ENCODE data around the gene SPARC. TPM values are rescaled to one million over a fixed set of nuclear protein-coding genes. Genes with fewer than 3 reads are reported as not detected.
A peak's percentile ranks its signal among the peaks of the same experiment; 100 is the strongest.

Gene SPARC
- total RNA-seq, 1 experiment from 2014 or later, result 3,811 TPM

DNA sequence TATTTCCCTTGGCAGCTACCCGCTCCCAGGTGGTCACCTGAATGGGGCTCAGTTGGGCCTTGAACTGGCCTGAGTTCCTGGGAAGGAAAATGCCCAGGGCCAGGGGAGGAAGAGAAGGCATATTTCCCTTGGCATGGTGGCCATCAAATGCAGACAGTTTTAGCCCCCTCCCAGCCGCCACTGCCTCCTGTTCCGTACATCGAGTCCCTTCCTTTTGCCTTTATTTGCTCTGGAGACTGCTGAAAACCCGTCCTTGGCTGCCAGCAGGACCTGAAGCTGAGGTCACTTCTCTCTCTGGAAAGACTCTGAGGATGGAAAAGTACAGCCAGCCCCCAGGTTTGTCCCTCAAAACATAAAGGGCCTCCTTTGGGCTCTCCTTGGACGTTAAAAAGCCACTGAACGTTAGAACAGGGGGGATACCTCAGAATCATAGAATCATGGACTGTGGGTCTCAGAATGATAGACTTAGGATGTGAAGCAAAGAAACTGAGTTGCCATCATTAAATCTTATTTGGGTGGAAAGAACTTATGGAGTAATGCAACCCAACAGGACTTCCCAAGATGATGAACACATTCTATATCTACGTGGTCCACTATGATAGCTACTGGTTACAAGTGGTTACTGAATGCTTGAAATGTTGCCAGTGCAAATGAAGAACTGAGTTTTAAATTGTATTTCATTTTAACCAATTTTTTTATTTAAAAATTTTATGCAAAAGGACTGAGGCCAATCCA, 7.1 kb downstream of the SPARC start:
- DNase-seq (ENCODE audit: low spot score), result no peak

DNA sequence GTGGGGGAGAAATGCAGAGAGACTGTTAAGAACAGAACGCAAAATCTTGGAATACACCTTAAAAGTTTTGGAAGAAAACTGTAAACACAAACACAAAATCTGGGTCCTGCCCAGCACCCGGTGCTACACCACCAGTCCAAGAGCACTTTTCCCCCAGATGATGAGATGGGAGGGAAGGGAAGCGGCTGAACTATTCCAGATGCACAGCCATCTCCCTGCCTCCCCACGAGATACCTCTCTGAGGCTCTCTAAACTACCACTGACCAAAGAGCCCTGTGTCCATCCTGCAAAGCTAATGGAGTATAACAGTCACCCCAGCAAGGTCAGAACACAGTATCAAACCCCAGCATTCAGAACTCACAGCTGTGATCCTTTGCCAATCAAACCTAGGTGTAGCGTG, 8.0 kb downstream of the SPARC start:
- DNase-seq (ENCODE audit: low spot score), result peak; percentile 50

DNA sequence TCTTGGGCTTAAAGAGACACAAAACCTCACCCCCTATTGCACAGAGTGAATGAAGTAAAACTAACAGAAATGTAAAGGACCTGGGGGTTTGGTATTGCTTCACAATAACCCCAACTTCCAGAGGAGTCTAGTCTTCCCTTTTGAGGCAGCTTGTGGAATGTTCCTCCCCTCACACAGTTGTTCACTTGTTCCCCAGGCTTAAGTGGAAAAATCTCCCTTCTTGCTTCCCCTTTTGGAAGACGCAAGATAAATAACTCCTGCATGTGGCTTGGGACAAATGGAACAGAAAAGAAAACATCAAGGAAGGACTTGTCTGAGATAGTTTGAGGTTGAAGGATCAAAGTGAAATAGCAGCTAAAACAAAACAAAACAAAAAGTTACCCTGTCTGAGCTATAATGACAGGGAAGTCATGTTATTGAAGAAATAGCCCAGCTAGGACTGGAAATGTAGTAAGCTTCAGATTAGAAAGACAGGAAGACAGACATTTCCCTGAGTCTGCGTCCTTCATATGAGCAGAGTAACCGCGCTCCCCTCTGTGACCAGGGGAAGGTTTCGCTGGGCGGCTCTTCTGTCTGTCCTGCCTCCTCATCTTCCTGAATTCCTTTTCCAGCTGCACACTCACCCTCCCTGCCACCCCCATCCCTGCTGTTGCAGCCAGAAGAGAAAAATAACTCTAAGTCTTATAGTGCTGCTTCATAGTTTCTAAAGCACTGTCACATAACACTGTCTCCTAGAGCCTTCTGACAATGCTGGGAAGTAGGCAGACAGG, 8.8 kb downstream of the SPARC start:
- peak; percentile 76 for DNase-seq (ENCODE audit: low spot score)

DNA sequence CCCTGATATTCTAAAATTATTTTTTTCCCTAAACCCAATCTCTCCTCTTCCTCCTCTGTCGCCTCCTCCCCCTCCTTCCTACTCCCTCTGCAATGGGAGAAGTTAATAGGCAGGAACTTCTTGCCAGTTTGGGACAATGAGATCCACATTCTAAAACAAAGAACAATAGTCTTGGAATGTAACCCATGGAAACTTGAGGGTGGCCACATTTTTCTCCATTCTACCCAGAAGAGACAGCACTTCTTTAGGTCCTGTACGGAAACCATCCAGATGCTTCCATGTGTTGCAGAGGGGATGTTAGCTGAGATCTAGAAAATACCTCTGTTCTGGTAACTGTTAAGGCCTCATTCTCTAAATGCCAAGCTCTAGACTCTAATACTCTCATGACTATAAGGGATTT, 10.0 kb downstream of the SPARC start:
- DNase-seq (ENCODE audit: low spot score), result peak; percentile 53

DNA sequence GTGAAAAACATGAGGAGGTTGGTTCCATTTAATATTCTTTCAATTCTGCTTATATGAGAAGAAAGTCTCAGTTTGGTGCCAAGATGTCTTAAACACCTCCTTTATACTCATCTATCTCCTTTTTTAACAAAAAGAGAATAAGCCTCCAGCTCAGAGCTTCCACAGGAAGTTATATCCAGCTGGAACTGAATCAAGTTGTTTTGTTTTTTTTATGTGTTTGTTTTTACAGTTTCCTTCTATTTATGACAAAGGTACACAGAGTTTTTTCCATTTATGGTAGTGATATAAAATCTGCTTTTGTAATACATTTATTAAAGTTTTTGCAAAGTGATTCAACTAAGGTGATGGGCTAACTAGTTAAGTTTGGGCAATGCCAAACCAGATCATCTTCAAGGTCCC, 10.4 kb downstream of the SPARC start:
- peak; percentile 34 for DNase-seq (ENCODE audit: low spot score)

DNA sequence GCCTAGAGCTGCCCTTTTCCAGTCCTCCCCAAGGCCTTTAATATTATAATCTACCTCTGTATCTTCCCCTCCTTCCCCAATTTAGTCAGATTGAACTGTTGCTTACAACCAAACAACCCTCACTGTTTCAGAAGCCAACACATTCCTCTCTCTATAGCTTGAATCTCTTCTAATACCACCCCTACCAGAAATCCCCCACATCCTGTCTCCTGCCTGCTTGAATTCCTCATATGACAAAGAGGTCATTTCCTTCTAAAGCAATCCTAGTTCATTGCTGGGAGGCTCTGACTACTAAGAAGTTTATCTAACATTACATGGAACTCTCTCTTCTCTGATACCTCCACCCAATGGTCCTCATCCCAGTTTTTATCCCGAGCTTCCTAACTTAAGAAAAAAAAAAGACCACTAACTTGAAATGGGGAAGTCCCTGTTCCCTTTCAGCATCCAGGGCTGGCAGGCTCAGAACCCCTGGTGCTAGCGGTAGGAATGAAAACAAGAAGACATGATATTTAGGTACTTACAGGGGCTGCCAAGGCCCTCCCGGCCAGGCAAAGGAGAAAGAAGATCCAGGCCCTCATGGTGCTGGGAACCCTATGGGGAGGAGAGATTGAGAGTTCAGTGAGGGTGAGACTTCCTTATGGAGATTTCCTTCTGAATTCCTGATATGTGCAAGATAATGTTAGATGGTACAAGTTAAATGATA, 11.0 kb downstream of the SPARC start:
- DNase-seq (ENCODE audit: low spot score), result peak; percentile 88

DNA sequence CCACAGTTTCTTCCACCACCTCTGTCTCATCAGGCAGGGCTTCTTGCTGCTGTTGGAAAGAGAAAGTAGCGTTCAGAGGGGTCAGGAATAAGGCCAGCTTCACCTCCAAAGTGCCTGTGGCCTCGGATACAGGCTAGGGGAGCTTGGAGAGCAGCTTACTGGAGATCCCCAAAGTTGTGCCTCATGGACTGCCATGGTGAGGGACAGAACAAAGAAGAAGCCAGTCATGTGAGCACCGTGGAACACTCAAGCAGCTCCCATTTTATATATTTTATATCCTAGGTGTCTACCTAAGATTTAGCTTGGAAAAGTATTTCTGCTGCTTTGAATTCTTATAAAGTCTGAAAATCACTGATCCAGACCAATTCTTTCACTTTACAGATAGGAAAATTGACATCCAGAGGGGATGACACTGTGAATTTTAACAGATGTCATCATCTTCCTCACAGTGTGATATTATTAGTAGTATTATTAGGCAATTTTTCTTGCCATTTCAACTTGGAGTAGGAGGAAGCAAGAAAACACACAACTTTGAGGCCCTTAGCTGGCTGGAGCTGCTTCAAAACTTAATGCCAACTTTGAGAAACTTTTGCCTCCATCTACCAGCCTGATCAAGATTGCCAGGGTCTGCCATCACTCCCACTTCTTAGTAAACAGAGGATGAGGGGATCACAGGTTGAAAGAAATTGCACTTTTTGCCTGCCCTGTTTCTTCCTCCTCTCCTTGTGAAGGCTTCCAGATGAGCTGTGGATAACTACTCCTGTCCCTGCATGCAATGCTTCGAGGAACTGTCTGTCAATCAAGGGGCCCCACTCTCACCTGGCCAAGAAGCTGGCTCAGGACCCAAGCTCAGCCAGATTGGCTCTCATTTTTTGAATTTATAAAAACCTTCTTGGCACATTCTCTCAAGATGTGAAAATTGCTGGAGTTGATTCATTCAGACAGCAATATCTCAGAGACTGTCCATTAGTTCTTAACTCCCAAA, 11.8 kb downstream of the SPARC start:
- DNase-seq (ENCODE audit: low spot score), result no peak

DNA sequence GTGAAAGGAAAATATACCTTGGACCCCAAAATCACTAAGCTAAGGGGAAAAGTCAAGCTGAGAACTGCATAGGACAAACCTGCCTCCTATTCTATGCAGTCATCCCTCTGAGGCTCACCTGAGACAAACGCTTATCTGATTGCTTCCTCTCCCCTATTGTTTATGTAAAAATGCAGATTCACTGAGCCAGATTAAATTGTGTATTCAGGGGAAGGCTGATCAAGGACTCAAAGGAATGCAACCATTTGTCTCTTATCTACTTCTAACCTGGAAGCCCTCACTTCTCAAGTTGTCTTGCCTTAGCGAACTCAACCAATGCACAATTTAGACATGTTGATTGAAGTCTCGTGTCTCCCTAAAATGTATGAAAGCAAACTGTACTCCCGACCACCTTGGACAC, 13.3 kb downstream of the SPARC start:
- no peak for DNase-seq (ENCODE audit: low spot score)

DNA sequence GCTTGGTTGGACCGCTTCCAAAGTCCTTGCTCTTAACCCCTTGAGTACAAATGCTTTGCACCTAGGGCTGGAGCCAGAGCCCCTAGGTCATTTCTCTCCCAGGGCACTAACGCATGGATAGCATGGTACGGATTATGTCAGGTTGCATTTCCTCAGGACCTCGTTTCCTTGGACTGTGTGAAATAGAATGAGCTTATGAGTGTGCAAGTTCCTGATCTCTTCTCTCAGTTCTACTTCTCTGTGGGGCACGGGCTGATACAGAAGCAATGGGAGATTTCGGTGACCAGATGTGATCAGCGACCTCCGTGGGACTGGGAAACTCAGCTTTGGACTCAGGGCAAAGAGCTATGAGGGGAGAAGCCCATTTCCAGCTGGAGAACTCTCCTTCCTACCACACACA, 14.2 kb downstream of the SPARC start:
- DNase-seq (ENCODE audit: low spot score), result peak; percentile 31

DNA sequence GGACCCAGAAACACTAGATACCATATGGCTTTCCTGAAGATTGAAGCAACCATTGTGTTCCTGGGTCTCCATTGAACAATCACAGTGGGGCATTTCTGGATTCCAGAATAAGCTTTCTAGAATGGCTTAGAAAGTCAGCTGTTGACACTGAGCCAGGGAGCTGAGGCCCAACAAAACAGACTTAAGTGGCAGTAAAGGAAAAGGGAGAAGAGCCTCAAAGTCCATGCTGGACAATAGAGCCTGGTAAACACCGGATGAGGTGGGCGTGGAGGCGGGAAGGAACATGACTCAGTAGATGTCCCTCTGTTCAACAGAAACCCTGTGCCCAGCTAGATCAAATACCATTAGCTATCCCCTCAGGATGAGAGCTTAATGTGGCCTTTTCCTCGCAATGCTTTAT, 14.8 kb downstream of the SPARC start:
- DNase-seq (ENCODE audit: low spot score), result peak; percentile 79

DNA sequence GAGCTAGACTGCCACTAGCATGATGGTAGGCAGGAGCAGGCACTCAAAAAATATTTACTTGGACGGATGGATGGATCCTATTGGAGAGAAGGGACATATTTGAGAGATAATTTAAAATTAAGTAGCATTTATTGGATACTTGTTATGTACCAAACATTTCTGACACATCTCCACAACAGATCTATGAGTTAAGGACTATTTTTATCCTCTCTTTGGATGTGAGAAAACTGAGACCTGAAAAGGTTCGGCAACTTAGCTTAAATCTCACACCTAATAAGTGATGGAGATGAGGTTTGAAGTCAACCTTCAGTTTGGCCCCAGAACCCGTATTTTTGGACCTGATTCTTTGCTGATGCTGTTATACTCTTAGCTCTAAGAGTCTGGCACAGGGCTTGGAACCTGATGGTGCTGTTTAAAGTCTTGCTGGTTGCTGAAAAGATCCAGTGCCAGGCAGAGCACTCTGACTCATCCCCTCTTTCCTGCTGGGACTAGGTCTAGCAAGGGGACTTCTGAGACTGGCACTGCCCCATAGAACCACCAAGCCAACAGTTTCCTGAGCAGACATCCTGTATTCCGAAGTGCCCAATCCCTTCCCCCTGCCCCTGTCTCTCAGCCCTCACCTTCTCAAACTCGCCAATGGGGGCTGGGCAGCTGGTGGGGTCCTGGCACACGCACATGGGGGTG, 15.6 kb downstream of the SPARC start:
- peak; percentile 96 for DNase-seq (ENCODE audit: low spot score)

DNA sequence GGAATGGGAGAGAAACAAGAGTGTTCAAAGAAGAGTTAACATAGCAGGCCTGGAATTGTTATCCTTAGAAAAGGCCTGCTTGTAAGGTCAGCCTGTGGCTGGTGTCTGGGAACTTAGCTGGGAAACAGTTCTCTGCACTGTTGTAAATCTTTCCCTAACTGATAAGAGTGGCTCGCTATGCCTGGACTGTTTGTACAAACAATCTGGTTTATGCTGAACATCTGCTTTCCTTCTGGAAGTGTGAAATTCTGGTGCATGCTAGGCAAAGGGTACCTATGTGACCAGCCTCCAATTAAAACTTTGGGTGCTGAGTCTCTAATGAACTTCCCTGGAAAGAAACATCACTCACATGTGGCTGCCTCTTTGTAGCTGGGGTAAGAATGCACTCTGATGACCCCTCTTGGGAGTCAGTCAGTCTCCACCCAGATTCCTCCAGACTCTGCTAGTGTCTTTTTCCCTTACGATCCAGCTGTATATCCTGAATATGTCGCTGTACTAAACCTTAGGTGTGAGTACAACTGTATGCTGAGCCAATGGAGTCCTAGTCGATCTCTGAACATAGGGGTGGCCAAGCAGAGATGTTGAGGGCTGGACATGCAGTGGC, 16.5 kb downstream of the SPARC start:
- peak; percentile 52 for DNase-seq (ENCODE audit: low spot score)

DNA sequence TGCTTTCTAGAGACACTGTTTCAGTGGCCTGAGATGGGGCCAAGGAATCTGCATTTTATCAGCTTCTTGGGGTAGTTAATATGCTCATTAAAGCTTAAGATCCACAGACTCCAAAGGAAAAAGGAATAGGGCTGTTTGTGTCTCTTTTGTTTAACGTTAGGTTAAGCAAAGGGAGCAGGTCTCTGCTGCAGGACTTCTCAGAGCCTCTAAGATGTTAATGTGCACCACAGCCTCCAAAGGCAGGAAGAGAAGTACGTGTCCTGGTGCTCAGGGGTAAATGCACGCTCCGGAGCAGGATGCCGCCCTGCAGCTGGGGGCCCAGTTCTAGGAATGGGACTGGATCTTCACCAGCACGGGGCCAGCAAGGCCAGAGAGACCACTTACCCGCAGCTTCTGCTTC, 19.6 kb downstream of the SPARC start:
- DNase-seq (ENCODE audit: low spot score), result no peak

DNA sequence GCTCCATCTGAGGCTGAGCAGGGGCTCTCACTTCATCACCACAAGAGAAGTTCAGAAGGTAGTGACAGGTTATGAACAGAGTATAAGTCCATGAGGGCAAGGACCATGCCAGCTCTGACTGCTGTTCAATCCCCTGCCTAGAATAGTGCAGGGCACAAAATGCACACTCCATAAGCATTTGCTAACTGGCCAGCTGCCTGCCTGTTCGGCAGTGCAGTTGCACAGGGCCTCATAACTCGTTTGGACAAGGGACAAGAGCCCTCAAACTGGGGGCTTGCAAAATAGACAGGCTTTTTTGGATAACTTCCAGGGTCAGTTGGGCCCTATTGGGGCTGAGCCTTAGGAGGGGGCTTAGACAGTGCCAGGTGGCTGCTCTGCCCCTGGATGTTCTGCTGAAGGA, 21.1 kb downstream of the SPARC start:
- DNase-seq (ENCODE audit: low spot score), result no peak

DNA sequence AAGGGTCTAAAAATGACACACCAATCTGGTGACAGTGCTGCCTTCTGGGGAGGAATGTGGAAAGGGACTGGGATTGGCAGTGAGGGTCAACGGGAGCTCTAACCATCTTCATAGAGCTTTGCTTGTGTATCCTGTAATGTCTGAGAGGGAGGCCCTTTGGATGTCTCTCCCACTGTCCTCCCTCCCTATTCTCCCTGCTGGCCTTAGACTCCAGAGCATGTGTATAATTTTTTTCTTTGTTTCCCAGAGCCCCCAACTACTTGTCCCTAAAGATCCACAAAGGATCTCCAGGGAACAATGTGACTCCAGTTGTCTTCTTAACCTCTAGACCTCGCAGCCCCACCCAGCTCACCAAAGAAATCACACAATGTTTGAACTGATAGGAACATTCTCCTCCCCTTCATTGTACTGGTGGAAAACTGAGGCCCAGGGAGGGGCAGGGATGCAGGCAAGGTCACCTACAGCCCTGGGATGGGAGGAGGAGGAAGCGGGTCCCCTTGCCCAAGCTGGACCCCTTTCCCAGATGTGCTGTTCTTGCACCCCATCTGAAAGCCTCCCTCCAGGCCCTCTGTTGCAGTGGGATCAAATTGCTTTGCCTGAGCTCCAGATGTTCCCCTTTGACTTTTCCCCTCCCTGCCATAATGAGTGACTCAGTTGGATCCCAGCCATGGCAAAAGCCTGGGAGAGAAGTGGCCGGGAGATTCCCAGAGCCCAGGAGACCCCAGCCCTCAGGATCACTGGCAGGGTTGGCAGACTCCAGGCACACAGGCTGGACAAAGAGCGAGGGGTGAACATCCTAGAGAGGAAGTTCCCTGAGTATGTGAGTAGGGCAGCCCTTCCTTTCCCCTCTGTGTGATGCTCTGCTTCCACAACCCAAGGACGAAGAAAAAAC, 21.8 kb downstream of the SPARC start:
- DNase-seq (ENCODE audit: low spot score), result peak; percentile 83

DNA sequence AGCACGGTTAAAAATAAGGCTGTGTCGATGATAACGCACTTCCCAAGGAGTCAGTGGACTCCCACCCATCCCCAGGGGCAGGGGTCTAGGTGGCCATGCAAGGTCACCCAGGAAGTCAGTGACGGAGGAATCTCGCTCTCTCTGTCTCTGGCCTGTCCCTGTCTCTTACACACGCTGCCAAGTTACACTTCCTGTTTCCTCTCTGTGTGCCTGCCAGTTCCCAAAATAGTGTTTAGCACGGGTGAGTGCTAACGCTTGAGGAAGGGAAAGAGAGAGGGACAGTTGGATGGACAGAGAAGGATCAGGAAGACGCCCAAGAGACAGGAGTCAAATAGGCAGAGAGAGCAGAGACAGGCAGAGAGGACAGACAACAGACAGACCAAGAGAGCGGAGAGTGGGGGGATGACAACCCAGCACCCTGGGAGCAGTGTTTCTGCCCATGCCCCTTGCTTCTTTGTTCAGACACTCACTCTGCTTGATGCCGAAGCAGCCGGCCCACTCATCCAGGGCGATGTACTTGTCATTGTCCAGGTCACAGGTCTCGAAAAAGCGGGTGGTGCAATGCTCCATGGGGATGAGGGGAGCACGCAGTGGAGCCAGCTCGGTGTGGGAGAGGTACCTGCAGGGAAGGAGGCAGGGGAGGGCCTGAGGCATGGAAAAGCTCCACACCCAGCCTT, 23.0 kb downstream of the SPARC start:
- DNase-seq (ENCODE audit: low spot score), result peak; percentile 68

DNA sequence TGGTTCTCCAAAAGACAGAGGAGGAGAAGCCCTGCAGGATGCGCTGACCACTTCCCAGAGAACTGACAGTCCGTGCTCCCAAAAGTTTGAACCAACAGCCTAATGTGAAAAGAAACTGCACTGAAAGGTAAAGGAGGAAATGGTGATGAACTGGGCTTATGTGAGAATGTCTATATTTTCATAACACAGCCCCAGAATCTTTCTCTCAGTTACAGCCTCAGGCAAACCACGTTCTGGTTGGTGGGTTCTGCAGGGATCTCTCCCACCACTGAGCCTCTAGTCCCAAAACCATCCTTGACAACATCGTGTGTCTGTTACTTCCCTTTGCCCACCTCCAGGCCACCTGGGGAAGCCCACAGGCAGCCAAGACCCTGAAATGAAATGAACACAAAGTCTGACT, 23.9 kb downstream of the SPARC start:
- DNase-seq (ENCODE audit: low spot score), result no peak

DNA sequence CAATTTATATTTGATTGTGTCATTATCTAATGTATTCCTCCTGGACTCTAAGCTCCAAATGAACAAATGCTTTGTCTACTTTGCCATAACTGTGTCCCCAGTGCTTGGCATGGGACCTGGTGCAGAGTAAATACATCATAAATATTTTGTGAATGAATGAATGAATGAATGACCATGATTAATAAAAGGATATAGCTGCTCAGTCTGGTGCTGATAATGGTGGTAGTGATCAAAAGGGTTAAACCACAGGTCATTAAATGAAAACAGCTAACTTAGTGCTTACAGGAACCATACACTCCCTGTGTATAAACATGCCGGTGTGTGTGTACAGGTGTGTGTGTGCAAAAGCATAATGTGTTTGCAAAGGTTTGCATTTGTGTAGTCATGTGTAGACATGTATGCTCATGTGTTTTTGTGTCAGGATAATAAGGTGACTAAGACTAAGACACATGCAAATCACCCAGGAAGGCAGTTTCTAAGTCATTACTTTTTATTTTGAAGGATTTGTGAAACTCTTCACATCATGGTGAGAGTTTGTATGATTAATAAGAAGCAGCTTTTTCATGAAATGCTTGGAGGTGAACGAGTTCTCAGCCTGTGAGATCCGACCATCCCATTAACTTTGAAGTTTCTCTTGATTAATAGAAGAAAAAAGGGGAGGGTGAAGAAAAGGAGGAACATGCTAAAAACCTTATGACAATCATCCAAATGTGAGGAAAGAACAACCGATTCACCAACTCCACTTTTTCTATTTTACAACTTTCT, 24.6 kb downstream of the SPARC start:
- peak; percentile 31 for DNase-seq (ENCODE audit: low spot score)
